ENCODE data around the gene SHISA5.
"Not testable (repeated sequence)": the region's sequence is repeated elsewhere in the genome, so short reads cannot be mapped to it uniquely, and the experiment has no call there.

The SHISA5 gene

DNA sequence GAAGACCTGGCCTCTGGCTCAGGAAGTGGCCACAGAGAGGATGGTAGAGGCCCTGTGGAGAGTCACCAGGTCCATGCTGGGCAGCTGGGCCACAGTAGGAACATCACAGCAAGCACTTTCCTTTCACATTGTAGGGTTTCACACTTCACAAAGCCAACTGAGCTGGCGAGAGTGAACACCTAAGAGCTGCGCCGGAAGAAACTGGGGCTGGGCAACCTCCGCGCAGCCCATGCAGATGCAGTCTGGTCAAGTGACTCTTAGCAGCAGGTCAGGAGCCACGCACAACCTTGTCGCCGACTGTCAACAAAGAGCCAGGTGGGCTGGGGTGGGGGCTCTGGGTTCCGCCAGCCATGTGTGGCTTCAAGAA is 15.3 kb upstream of the SHISA5 start:
- DNase-seq (ENCODE audit: low read depth, low spot score) = no peak

DNA sequence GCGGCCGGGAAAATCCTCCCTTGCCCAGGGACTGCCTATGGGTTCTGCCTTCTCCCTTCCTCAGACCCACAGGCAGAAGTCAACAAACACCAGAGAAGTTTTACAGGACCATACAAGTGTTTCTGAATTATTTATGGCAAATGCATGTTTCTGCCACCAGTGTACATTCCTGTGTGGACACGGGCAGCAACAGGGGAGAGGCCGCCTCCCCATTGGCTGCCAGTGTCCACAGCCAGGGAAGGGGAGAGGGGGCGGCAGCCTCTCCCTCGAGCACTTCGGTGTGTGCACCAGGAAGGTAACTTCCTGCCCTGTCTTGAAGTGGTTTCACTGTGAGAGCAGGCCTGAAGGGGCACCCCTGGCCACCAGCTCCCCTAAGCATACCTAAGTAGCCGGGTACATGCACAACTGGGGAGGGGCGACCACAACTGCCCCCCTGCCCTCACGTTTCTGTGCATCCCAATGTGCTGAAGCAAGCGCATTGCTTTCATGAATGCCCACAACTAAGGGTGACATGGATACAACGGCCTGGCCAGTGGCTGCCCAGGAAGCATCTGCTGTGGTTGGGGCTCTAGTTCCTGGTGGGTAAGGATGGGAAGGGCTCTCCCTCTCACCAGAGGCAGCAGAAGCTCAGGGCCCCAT is 14.8 kb upstream of the SHISA5 start:
- no peak for DNase-seq (ENCODE audit: low read depth, low spot score)

DNA sequence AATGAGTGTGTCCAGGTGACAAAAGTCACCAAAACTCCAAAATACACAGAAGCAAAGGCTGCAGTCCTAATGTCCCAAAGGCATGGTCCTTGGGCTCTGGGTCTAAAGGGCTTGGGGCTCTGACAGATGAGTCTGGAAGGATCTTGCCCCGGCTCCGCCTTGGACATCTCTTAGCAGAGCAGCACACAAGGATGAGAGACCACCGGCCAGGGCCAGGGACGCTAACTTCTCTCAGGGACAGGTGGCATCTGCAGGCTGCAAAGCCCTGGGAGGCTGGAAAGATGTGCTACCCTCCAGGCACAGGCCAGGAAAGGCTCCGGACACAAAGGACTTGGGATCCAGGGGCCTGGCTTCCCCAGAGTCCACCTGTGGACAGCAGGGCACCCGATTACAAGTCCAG is 14.1 kb upstream of the SHISA5 start:
- no peak for DNase-seq (ENCODE audit: low read depth, low spot score)

DNA sequence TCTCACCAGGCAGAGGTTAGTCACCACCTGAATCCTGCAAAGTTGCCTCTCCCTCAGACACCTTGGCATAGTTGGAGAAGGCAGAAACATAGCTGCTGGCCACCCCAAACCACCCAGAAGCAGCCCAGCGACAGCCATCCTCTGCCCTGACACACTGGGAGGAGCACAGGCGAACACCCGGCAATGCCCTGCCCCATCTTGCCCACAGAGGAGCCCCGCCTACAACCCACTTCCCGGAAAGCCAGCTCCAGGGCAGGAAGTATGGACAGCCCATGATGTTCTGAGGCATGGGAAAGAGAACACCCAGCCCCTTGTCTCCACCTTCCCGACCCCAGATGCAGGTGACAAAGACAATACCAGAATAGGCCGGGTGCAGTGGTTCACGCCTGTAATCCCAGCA is 12.6 kb upstream of the SHISA5 start:
- no peak for DNase-seq (ENCODE audit: low read depth, low spot score)

DNA sequence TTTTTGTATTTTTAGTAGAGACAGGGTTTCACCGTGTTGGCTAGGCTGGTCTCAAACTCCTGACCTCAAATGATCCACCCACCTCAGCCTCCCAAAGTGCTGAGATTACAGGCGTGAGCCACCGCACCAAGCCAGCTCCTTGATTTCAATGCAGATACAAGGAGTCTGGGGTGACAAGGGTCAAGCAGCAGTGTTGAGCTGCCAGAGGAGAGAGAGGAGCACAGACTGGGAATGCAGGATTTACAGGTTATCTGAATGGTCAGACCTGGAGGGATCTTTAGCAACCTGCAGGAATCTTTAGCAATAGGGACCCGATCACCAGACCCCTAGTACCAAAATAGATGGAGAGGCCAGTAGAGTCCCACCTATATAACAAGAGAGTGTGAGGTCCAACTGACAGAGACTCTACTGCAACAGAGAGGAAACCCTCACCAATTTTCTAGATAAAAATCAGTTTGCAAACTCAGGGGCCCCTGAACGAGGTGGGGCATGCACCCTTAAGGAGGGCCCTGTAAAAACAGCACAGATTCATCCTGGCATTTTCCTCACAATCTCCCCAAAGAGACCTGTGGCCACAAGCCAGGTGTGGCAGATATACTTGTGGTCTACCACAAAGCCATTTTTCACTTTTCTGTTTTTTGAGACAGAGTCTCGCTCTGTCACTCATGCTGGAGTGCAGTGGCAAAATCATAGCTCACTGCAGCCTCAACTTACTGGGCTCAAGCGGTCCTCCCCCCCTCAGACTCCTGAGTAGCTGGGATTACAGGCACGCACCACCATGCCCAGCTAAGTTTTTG is 10.7 kb upstream of the SHISA5 start:
- DNase-seq (ENCODE audit: low read depth, low spot score) = no peak

DNA sequence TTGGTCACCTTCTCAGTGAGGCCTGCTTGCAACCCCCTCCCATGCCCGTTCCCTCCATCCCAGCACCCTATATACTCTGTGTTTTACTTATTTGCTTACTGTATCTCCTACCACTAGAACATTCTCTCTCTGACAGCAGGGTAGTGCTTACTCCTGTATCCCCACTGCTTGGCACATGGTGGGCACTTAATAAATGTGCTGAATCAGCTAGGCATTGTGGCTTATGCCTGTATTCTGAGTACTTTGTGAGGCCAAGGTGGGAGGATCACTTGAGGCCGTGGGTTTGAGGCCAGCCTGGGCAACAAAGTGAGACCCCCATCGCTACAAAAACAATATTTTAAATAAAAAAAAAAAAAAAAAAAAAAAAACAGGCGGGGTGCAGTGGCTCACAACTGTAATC is 7.6 kb upstream of the SHISA5 start:
- no peak for DNase-seq (ENCODE audit: low read depth, low spot score)

DNA sequence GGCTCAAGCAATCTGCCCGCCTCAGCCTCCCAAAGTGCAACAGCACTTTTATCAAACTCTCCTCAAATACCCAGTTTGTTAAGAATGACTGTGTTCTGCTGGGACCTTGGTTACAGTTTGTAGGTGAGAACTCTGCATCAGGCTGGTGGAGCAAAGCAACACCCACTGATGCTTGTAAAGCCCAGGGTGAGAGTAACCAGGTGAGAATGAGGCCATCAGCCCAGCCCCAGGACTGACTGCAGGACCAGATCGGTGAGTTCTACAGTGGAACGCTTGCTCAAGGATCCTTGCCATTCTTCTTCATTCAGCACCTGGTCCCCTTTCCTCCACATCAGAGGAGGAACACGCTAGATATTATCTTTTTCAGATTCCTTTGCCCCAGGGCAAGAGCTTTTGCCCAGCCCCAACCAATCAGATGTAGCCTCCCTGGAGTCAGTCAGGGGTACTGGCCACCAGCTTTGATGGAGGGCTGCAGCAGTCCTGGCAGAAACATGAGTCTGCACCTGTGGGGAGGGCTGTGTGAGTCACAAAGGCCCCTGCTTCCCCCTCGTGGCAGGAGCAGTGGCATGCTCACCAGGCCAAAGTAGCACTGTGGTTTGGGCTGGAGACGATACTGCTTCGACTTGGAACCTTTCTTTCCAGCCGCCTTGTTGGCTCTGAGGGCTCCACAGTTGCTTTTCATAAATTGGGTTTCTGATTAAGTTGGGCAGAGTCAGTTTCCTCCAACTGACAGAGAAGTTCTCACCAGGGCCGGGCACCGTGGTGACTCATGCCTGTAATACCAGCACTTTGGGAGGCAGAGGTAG is 3.5 kb upstream of the SHISA5 start:
- DNase-seq (ENCODE audit: low read depth, low spot score) = peak; percentile 91

DNA sequence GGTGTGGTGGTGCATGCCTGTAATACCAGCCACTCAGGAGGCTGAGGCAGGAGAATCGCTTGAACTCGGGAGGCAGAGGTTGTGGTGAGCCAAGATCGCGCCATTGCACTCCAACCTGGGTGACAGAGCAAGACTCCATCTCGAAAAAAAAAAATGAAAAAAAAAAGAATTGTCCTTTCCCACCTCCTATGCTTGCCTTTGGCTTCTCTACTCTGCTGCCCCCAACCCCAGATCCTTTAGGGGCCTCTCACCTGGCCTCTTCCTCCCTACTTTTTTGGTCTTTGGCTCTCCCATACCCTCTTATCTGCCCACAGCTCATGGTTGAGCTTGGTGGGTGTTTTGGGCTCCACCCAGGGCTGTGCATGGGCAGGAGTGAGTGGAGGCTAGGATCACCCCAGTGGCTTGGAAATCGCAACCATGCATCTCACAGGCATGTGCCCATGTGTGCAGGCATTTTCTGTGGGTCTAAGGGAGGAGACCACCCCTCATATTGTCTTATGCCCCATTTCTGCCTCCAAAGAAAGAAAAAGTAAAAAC is 2.1 kb upstream of the SHISA5 start:
- no peak for DNase-seq (ENCODE audit: low read depth, low spot score)

DNA sequence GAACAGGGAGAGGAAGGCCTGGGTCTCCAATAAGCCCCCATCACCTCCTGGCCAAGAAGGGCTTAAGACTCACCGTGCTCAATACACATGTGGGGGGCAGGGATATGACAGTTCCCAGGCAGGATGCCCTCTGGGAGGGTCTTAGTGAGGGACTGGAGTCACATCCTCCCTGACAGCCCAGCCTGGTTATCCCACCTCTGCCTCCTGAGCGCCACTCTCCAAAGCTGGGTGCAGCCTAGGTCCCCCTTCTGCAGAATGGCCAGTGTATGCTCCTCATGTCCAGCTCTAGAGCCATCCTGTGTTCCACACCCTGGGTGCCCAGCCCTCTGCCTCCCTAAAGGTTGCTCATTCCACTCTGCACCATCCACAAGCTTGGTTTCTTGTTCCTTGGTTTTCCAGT is 1.2 kb upstream of the SHISA5 start:
- DNase-seq (ENCODE audit: low read depth, low spot score) = no peak

DNA sequence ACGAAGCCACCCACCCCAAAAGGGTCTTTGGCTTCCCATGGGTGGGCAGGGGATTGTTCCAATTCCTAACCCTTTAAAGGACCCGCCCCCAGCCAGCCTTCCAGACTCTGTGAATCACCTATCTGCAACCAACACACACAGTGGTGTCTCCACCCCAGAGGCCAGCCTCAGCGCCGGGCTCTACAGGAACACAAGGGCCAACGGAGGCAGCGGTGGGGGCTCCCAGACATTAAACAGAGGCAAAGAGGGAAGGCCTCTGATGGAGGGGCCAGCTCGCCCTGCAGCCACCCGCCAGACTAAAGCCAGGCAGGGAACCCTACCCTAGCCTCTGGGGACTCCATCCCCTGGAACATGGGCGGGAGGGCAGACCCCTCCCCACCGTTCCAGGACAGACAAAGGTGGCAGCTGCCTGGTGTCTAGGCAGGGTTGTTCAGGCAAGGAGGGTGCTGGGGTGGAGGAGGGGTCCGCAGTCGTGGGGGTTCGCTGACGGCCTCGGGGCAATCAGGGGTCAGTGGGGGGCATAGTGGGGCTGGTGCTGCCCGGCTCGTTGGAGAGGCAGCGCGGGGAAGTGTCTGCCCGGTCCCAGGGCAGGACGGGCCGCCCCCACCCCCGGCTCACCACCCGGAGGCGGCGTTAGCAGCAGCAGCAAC is 448 bp downstream of the SHISA5 start:
- DNase-seq (ENCODE audit: low read depth, low spot score) = peak; percentile 79

DNA sequence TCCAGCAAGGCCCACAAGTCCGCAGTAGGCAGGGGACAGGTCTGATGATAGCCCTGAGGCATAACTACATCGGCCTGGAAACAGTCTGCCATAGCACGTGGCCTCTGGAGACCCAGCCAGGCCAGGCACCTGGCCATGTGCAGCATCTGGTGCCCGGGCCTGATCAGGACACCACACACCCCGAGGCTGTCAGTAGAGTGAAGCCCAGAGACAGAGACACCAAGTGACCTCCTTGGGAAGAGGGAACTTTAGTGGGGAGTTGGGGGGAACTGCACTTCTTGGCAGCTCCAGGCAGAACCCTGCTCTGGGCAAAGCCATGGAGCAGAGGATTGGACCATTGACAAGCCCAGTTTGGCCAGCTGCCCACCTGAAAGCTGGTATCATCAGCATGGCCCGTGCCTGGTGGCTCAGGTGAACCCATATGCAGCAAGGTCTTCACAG is 1.2 kb downstream of the SHISA5 start:
- peak; percentile 30 for DNase-seq (ENCODE audit: low read depth, low spot score)

DNA sequence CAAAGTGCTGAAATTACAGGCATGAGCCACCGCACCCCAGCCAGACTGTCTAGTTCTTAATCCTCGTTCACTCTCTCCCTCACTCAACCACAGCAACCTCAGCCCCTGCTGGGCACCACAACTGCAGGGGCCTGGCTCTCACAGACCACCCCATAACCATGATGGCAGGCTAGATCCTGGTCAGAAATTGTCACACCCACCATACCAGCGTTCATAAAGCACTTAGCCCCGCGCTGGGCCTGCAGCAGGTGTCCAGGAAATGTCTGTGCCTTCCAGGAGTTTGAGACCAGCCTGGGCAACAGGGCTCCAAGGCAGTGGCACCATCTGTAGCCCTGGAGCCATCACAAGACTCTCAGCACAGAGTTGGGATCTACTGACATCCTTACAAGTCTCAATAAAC is 1.9 kb downstream of the SHISA5 start:
- DNase-seq (ENCODE audit: low read depth, low spot score) = no peak

DNA sequence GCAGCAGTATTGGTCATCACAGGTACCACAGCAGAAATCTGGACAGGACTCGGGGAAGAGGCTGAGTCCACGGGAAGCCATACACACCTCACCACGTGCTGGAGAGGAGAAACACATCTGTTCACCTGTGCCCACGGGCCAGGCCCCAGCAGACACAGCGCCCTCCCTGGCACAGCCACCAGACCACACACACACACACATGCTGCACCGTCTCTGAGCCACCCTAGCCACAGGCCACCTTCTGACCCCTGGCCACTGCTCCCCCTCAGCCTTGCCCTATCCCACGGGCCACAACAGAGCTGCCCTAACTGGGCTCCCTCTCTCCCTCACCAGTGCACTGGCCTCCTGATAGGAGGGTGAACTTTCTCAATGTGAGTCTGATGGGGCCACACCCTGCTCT is 2.8 kb downstream of the SHISA5 start:
- DNase-seq (ENCODE audit: low read depth, low spot score) = no peak

DNA sequence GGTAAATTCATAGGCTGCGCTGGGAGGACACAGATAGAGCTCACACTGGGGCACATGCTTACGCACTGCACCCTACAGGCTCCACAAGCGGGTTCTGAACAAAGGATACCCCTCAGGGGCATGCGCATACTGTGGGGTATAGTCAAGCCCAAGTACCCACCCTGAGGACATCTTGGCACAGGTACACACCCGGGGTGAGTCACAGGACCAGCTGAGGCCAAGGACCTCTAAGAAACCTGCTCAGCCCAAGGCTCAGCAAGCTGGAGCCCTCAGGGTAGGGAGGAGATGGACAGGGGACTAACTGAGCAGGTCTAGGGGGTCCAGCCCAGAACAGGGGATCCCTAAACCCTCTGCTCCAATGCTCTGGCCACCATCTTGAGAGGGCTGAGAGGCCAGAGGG is 3.3 kb downstream of the SHISA5 start:
- no peak for DNase-seq (ENCODE audit: low read depth, low spot score)

DNA sequence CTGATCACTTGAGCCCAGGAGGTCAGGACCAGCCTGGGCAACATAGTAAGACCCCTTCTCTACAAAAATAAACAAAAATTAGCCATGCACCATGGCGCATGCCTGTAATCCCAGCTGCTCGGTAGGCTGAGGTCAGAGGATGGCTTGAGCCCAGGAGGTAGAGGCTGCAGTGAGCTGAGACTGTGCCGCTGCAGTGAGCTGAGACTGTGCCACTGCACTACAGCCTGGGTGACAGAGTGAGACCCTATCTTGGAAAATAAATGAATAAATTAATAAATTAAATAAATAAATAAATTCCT is 10.8 kb downstream of the SHISA5 start:
- no peak for DNase-seq (ENCODE audit: low read depth, low spot score)

DNA sequence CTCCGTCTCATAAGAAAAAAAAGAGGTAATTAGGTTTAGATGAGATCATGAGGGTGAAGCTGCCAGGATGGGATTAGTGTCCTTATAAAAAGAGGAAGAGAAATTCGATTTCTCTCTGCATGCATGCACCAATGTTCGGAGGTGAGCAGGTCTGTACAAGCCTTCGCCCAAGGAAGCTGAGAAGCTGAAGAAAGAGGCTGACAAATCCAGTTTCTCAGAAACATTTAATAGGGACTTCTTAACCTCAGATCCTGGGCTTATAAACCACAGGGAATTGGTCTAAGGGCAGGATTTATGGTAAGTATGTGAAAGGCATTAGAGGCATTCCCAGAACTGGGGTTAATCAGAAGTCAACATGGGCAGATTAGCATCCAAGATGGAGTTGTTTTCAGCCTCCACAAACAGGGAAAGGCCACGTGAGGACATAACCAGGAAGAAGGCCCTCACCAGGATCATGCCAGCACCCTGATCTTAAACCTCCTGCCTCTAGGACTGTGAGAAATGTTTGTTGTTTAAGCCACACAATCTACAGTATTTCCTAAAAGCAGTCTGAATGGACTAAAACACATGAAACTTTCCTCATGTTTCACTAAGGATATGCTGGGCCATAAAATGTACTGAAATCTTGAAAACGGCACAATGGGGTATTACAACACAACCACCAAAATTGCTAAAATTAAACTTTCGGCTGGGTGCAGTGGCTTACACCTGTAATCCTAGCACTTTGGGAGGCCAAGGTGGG is 11.3 kb downstream of the SHISA5 start:
- peak; percentile 70 for DNase-seq (ENCODE audit: low read depth, low spot score)

DNA sequence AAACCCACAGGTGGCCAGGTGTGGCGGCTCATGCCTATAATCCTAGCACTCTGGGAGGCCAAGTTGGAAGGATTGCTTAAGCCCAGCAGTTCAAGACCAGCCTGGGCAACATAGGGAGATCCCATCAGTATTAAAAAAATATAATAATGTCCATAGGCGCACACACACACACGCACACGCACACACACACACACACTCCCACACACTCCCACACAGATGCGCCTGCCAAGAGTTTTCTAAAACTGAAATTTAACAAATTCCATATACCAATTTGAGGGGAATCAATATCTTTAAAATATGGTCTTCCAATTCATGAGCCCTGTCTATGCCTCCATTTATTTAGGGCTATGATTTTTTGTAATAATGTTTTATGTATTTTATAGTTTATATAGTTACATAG is 17.0 kb downstream of the SHISA5 start:
- DNase-seq (ENCODE audit: low read depth, low spot score) = no peak

DNA sequence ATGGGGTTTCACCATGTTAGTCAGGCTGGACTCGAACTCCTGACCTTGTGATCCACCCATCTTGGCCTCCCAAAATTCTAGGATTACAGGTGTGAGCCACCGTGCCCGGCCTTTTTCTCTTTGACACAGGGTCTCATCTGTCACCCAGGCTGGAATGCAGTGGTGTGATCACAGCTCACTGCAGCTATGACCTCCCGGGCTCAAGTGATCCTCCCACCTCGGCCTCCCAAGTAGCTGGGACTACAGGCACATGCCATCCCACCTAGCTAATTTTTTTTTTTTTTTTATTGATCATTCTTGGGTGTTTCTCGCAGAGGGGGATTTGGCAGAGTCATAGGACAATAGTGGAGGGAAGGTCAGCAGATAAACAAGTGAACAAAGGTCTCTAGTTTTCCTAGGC is 21.2 kb downstream of the SHISA5 start:
- DNase-seq (ENCODE audit: low read depth, low spot score) = not testable (repeated sequence)

DNA sequence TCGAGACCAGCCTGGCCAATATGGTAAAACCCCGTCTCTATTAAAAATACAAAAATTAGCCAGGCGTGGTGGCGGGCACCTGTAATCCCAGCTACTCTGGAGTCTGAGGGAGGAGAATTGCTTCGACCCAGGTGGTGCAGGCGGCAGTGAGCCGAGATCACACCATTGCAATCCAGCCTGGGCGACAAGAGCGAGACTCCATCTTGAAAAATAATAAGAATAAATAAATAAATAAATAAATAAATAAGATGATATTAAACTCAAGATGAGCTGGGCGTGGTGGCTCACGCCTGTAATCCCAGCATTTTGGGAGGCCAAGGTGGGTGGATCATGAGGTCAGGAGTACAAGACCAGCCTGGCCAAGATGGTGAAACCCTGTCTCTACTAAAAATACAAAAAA is 23.1 kb downstream of the SHISA5 start:
- not testable (repeated sequence) for DNase-seq (ENCODE audit: low read depth, low spot score)

DNA sequence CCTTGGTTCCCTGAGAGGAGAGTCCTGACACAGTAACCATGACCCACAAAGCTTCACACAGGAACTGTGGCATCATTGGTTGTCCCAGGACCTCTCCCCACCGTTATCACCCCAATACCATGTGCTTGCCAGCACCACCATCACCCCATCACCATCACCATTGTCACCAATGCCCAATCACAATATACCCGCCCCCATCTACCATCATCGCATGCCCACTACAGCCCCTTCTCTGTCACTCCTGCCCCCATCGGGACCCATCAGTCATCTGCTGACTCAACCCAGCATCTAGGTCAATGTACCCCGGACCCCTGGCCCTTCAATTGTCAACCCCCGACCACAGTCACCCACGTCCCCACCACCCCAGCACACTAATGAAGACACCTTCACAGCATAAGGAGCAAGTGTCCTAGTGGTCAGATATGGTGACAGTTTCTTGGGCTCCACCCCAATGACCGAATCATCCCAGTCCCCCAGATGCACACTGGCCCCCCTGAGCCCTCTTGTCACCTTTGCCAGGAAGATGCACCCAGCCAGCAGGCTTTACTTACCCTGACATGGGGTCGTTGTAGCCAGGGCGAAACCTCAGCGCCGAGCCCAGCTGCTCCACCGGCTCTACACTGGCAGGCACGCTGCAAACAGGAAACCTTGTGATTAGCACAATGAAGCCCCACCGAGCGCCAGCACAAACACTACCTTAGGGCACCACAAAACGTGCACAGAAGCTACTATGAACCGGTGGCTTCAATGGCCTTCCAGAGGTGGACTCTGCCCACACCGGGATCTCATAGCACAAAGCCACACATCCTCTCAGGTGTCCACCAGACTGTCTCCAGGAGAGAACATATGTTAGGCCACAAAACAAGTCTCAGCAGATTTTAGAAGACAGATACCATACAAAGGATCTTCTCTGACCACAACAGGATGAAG is 25.1 kb downstream of the SHISA5 start:
- DNase-seq (ENCODE audit: low read depth, low spot score) = no peak
